Measurements from ENCODE around the gene DNTTIP2. TPM values are rescaled to one million over a fixed set of nuclear protein-coding genes. Genes with fewer than 3 reads are reported as not detected.
A peak's percentile ranks its signal among the peaks of the same experiment; 100 is the strongest.
"Not testable (repeated sequence)": the region's sequence is repeated elsewhere in the genome, so short reads cannot be mapped to it uniquely, and the experiment has no call there.

DNTTIP2 gene
- total RNA-seq, 2 donors from 2014 or later: 48.3 to 77.8 TPM

DNA sequence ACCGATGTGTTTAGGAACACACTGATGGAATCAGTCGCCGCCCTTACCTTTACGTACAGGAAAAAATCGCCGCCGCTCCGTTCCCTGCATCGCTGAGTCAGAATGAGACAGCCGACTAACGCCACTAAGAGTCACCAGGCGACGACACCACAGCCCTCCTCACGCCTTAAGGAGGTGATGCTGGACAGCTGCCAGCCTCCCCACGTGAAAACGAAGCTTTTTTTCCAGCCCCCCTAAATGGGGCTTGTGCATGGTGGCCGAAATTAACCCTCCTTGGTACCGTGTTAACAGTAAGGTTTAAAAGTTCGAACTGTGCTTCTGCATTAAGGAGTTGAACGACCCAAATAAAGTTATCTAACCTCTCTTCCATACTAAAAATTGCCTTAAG is 511 bp downstream of the DNTTIP2 start:
- intact Hi-C loops (cut with DNase I): loop anchor here in 1 of 2 donors (10.0 kb wide), 1 partner anchor 1474 kb away; no protein-coding TSS in a partner anchor
- peak; percentile 90 for DNase-seq (ENCODE audit: low spot score)

DNA sequence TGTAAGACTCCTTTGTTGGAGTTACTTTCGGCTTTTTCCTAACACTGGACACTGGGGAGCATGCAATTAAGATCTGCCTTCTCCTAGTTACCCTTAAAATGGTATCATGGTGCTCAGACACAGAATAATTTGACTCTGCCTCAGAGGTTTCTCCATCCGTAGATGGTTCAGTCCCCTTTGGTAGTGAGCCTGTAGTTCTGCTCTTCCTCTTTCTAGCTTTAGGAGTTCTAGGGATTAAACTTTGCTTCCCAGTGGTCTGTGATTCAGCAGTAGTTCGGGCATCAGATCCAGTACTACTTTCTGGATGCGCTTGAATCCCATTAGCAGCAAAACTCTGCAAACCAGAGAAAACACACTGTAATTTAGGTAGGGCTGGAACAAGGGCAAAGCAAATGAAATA is 1.5 kb downstream of the DNTTIP2 start:
- intact Hi-C loops (cut with DNase I): loop anchor here in 1 of 2 donors (10.0 kb wide), 1 partner anchor 1473 kb away; no protein-coding TSS in a partner anchor
- no peak for DNase-seq (ENCODE audit: low spot score)

DNA sequence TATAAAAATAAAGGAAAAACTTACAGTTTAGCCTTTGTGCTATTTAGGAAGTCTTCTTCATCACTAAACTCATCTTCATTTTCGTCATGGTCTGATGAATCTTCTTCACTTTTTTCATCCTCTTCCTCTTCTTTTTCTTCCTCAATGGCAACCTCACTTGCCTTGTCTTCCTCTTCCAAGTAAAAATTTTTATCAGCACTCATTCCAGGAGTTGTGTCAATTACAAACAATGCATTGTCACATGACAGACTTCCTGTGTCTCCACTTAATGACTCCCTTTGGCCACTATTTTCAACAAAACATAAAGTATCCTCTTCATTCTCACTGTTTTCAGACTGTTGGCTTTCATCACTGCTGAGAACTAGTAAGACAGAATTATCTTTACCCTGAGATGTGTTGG is 2.8 kb downstream of the DNTTIP2 start:
- intact Hi-C loops (cut with DNase I): loop anchor here in 1 of 2 donors (10.0 kb wide), 1 partner anchor 1471 kb away; no protein-coding TSS in a partner anchor
- DNase-seq (ENCODE audit: low spot score): no peak

DNA sequence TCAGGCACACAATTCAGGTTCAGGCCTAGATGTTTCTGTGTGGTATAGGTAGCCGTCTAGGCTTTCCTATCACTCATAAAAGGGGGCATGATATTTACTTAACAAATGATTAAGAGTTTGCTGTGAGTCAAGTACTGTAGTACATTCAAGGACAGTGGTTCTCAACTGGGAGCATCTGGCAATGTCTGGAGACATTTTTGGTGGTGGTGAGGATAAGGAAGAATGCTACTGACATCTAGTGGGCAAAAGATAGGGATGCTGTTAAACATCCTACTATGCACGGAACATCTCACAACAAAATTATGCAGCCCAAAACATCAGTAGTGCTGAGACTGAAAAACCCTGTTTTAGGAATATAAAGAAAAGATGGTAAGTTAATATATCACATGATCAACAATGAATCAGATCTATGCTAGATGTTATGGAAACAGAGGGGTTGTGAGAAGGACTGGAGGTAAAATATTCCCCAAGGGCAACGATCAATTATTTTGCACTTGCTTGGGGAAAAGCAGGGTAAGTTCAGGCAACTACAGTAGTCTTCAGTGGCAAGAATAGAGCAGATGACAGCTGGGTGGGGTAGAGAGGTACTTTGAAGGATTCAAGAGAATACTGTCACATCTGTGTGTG is 4.9 kb downstream of the DNTTIP2 start:
- no peak for DNase-seq (ENCODE audit: low spot score)
- intact Hi-C loops (cut with DNase I): loop anchor here in 1 of 2 donors (10.0 kb wide), 1 partner anchor 1469 kb away; no protein-coding TSS in a partner anchor

DNA sequence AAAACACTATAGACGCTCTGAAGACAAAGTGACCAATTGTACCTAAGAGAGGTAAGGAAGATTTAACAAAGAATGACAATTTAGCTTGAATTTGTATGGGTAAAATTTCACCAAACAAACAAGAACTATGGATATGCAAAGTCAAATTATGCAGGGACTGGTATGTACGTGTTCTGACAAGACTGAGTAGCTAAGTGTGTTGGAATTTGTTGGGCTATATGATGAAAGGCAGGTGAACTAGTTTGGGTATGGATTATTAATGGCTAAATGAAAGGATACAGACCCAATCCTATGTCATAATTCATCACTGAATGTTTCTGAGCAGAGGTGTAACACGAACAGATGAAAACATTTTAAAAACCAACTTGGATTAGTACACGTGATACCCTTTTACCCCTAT is 7.6 kb downstream of the DNTTIP2 start:
- intact Hi-C loops (cut with DNase I): loop anchor here in 1 of 2 donors (10.0 kb wide), 1 partner anchor 1467 kb away; no protein-coding TSS in a partner anchor
- DNase-seq (ENCODE audit: low spot score): no peak

DNA sequence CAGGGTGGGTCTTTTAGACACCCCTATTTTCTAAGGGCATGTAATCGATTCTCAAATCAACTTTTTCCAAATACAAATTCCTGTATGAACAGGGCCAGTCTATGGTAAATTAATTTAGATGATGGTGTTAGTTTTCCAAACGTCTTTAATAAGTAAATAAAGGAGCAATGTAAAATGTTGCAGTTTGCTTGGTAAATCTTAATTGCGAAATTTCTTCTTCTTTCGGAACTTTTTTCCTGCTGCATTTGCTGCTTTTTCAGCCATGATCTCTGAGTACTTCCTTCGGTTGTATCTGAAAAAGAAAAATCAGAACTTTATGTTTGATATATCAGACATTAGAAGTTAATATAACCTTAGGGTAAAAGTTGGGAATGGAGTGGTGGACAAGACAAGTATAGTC is 9.4 kb downstream of the DNTTIP2 start:
- intact Hi-C loops (cut with DNase I): loop anchor here in 1 of 2 donors (10.0 kb wide), 1 partner anchor 1465 kb away; no protein-coding TSS in a partner anchor
- no peak for DNase-seq (ENCODE audit: low spot score)

DNA sequence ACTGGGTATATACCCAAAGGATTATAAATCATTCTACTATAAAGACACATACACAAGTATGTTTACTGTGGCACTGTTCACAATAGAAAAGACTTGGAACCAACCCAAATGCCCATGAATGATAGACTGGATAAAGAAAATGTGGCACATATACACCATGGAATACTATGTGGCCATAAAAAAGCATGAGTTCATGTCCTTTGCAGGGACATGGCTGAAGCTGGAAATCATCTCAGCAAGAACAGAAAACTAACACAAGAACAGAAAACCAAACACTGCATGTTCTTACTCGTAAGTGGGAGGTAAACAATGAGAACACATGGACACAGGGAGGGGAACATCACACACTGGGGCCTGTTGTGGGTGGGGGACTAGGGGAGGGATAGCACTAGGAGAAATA is 10.5 kb downstream of the DNTTIP2 start:
- intact Hi-C loops (cut with DNase I); DNase-seq (ENCODE audit: low spot score): not testable (repeated sequence)

DNA sequence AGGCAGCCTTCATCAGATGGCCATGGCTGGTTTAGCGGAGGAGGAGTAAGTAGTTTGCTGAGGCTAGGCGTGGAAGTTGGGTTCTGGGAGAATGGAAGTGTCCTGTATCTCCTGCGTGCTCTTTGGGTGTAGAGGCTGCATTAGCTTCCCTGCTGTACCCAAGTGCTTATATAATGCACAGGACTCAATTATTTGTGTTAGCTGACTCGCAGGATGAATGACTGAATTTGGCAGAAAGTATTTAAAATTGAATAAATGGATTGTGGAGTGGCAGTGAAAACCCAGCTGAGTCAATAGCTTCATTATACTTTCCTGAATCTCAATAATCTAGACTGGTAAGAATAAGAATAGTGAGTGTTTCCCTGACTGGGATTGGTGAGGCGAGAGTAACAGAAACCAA is 13.8 kb downstream of the DNTTIP2 start:
- DNase-seq (ENCODE audit: low spot score): no peak
- intact Hi-C loops (cut with DNase I): no loop called here

DNA sequence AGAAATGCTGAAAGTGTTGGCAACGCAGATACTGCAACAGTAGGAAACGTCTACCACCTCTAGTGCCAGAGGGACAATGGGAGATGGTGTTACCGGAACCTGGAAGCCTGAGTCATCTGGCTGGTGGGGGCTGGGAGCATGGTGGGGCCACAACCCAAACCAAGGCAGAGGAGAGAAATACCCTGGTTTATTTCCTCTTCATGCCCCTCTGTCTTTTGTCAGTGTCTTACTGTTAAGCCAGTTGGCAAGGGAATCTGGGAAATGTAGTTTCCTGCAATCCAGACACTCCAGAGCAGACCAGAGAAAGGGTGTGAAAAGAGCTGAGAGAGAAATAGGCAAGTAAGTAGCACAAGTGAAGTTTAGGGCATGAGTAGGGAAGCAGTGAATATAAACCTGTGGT is 14.8 kb downstream of the DNTTIP2 start:
- DNase-seq (ENCODE audit: low spot score): no peak
- intact Hi-C loops (cut with DNase I): no loop called here

DNA sequence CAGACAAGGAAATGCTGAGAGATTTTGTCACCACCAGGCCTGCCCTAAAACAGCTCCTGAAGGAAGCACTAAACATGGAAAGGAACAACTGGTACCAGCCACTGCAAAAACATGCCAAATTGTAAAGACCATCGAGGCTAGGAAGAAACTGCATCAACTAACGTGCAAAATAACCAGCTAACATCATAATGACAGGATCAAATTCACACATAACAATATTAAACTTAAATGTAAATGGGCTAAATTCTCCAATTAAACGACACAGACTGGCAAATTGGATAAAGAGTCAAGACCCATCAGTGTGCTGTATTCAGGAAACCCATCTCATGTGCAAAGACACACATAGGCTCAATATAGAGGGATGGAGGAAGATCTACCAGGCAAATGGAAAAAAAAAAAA is 21.4 kb downstream of the DNTTIP2 start:
- intact Hi-C loops (cut with DNase I); DNase-seq (ENCODE audit: low spot score): not testable (repeated sequence)

DNA sequence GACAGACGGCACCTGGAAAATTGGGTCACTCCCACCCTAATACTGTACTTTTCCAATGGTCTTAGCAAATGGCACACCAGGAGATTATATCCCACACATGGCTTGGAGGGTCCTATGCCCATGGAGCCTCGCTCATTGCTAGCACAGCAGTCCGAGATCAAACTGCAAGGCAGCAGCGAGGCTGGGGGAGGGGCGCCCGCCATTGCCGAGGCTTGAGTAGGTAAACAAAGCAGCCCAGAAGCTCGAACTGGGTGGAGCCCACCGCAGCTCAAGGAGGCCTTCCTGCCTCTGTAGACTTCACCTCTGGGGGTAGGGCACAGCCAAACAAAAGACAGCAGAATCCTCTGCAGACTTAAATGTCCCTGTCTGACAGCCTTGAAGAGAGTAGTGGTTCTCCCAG is 23.0 kb downstream of the DNTTIP2 start:
- intact Hi-C loops (cut with DNase I); DNase-seq (ENCODE audit: low spot score): not testable (repeated sequence)

DNA sequence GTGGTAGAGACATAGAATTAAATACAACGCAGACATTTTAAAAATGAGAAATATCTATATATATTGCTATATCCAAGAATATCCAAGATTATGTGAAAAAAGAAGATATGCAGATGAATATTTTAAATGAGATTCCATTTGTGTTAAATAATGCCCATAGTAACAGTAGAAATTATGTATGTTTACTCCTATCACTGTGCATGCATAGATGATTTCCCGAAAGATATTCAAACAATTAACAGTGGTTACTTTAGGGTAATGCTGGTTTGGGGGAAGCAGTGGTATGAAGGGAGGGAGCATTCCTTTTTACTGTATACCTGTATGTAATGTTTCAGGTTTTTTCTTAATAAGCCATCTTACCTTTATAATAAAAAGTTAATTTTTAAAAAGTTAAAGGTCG is 25.1 kb downstream of the DNTTIP2 start:
- intact Hi-C loops (cut with DNase I): no loop called here
- DNase-seq (ENCODE audit: low spot score): no peak

DNA sequence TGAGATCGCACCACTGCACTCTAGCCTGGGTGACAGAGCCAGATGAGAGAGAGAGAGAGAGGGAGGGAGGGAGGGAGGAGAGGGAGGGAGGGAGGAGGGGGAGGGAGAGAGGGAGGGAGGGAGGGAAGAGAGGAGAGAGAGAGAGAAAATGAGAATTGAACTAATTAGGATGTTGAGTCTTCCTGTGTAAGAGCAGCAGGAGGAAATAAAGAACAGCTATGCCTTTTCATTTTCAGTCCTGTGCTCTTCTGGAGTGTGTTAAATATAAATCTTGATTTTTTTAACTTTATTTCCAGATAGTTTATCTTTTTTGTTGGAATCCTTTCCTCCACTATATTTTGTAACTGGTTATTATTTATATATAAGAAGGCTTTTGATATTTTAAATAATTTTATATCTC is 27.1 kb downstream of the DNTTIP2 start:
- intact Hi-C loops (cut with DNase I): no loop called here

DNA sequence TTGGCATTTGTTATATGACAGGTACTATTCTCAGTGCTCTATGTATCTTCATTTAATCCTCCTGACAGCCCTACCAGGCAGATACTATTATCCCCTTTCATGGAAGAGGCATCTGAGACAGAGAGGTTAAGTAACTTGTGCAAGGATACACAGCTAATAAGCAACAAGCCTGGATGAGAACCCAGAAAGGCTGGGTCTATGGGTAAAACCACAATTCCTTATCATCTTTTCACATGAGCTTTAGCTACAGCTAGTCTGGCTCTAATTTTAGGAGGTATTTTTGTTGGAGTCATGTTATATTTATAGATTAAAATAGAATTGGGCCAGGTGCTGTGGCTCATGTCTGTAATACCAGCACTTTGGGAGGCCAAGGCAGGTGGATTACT is 27.7 kb downstream of the DNTTIP2 start:
- intact Hi-C loops (cut with DNase I): no loop called here
- no peak for DNase-seq (ENCODE audit: low spot score)

More for the DNA sequence above, 27.1 kb downstream of the DNTTIP2 start:
- no peak for DNase-seq (ENCODE audit: low spot score)

DNA sequence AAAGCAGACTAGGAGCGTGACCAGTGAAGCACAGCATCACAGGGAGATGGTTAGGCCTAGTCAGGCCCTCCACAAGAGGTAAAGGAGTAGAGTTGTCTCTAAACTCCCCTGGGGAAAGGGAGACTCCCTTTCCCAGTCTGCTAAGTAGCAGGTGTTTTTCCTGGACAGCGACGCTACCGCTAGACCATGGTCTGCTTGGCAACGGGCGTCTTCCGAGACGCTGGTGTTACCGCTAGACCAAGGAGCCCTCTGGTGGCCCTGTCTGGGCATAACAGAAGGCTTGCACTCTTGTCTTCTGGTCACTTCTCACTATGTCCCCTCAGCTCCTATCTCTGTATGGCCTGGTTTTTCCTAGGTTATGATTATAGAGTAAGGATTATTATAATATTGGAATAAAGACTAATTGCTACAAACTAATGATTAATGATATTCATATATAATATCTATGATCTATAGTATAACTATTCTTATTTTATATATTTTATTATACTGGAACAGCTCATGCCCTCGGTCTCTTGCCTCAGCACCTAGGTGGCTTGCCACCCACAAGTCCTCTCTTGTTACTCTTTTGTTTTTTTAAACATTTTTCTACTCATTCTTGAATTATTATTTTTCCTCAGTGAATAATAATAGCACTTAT is 28.2 kb downstream of the DNTTIP2 start:
- DNase-seq (ENCODE audit: low spot score): peak; percentile 87
- intact Hi-C loops (cut with DNase I): not testable (repeated sequence)

DNA sequence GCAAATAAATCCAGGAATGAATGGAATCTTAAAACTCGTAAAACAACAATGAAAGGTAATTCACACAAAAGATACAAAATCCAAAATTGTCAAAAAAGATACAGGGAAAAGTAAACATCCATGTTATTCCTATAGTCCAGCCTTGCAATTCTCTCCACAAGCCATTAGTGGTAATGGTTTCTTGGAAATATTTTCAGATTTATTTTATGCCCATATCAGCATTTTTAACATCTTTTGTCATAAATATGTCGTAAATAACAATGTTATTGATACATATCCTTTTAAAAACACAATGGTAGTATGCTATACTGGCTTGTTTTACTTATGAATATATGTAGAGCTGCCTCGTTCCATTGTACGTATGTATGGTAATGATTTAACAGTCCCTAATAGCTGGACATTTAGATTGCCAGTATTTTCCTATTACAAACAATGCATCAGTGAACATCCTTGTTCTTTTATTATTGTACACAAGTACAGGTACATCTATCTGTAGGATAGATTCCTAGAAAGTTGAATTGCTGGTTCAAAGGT is 30.6 kb downstream of the DNTTIP2 start:
- intact Hi-C loops (cut with DNase I): loop anchor here in 1 of 2 donors (10.0 kb wide), 2 partner anchors 224 to 414 kb away; no protein-coding TSS in a partner anchor
- DNase-seq (ENCODE audit: low spot score): no peak

DNA sequence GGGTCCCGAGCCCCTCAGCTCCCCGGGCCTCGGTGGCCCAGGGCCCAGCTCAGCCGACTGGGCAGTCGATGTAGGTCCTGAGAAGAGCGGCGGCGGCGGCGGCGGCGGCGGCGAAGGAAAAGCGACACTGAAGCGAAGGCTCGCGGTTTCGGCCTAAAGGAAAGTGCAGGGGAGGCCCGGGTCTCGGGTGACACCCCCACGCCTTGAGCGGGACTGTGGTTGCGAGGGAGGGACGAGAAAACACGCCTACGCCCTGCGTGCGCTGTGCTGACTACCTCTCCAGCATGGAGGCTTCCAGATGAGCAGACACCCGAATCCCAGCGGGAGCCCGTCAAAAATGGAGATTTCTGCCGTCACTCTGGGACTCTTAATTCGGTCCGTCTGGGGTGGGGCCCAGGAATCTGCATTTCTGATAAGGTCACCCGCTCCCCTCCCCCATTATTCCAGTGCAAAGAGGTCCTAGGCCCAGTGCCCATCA is 31.2 kb downstream of the DNTTIP2 start:
- intact Hi-C loops (cut with DNase I): loop anchor here in 1 of 2 donors (10.0 kb wide), 2 partner anchors 223 to 413 kb away; no protein-coding TSS in a partner anchor
- DNase-seq (ENCODE audit: low spot score): peak; percentile 91

DNA sequence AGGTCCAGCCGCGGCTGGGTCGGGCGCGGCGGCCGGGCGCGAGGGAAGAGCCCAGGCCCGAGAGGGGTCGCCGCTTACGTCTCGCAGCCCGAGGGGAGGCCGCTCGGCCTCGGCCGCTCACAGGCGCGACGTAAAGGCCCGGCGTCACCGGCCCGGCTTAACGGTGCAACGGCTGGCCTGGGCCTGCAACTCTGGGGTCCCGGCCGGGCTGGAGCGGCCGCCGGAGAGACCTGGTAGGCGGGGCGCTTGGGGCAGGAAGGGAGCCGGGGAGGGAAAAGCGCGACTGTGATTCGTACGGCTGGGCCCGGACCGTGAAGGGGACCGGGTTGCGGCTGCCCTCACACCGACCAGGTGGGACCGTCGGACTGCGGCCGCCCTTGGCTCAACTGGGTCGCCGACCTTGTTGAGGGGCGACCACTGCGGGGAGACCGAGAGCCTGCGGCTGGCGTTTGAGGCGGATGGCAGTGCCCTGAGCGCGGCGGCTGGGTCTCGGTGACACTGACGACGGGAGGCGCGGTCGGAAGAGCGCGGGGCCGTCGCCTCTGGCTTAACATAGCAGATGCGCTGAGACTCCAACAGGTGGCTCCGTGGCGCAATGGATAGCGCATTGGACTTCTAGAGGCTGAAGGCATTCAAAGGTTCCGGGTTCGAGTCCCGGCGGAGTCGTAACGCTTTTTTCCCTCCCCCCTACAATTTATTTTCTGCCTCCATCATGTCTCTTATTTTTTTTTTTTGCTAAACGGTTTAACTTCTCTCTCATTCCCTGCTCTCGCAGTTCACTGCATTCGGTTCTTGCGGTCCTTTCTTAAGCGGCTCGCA is 31.8 kb downstream of the DNTTIP2 start:
- peak; percentile 96 for DNase-seq (ENCODE audit: low spot score)
- intact Hi-C loops (cut with DNase I): loop anchor here in 1 of 2 donors (10.0 kb wide), 2 partner anchors 222 to 412 kb away; no protein-coding TSS in a partner anchor
